NCI-H146 (cell line): ENCODE measurements around the gene RRP7A.
"Not testable (repeated sequence)": the region's sequence is repeated elsewhere in the genome, so short reads cannot be mapped to it uniquely, and the experiment has no call there.

ENCODE experiments used
- DNase-seq: peaks from one replicate; lab custom pipeline; 2025; lab: John Stamatoyannopoulos, UW

The RRP7A gene

DNA sequence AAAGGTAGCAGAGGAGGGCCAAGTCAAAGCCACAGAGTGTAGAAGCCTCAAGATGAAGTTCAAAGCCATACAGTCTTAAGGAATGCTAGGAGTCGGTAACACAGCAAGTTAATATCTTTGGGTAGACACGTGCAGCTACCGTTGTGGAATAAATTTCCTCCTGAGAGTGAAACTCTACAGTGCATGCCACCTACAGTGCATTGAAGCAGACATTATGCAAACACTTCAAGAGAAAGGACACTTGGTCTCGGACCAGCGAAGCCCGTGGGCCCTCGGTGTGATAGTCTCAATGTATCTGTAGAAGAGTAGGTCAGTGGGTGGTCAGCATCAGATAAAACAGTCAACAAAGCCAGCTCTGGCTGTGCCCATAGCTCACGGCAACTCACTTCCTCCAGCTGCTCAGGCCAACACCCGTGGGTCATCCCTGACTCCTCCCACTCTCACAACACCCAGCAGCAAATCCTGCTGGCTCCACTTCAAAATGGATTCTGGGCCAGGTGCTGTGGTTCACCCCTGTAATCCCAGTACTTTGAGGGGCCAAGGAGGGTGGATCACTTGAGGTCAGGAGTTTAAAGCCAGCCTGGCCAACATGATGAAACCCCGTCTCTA, 24.0 kb downstream of the RRP7A start:
- DNase-seq, result peak; percentile 50

- DNase-seq, result no peak
These were observed 26.2 kb downstream of the RRP7A start for GRCh38 chr22:42493393-42493792.

DNA sequence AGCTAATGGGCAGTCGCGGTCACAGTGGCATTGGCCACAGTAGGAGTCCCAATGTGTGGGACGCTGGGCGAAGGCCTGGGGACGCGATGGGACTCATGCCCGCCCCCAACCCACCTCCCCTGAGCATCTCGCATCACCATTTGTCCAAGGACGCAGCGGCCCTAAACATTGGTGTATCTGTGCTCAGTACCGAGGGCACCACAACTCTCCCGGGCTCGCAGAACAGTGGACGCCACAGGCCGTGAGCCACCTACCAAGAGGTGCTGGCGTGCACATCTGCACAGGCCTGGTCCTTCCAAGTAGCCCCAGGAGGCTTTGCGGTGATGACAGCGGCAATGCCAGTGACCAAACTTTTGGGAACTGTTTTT, 27.3 kb downstream of the RRP7A start:
- no peak for DNase-seq

GRCh38 chr22:42490243-42490832, 29.3 kb downstream of the RRP7A start:
- no peak for DNase-seq

DNA sequence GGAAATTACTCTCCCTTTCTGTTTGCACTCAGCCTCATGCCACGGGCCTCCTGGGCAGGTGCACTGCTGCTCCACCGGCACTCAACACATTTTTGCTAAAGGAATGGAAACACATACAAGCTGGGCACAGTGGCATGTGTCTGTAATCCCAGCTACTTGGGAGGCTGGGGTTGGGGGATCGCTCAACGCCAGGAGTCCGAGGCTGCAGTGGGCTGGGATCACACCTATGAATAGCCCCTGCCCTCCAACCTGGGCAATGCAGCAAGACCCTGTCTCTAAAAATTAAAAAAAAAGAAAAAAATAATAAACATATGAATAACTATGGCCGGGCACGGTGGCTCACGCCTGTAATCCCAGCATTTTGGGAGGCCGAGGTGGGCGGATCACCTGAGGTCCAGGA, 30.6 kb downstream of the RRP7A start:
- DNase-seq, result no peak

GRCh38 chr22:42484506-42484905, 35.1 kb downstream of the RRP7A start:
- no peak for DNase-seq

DNA sequence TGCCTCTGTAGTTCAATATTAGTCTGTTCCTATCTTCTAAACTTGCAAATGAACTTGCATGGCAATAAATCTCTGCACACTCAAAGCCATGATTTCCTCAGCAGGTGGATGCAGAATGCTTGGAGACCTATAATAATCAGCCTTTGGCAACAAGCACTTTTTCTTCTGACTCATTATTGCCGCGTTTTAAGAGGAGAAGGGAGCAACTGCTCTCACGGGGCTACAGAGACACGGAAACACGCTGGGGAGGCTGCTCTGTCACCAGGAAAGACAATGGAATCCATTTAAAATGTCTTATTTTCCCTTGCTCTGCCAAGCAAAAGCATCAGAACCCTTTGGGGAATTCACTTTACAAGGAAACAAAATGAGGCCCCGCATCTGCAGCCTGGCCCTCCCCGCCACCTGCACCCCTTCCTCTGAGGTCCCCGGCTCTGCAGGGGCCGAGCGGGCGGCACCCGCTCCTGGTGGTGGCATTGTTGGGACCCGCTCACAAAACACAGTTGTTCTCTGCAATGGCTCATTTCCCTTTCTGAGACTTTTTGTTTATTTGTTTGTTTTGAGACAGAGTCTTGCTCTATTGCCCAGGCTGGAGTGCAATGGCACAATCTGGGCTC, 35.9 kb downstream of the RRP7A start:
- DNase-seq, result not testable (repeated sequence)

DNA sequence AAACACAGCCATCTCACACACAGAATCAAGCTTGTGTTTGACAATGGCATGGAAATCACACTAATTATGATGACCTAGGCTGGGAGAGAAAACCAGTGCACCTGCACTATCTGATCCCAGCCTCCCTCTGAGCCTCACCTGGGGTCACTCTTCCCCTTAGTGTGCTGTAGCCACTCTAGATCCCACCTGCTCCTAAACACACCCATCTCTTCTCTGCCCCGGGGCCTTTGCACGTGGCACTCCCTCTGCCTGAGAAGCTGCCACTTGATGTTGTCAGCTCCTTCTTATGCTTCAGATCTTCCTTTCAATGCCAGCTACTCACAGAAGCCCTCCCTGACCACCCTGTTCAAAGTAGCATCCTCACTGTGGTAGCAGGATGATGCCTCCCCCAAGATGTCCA, 44.5 kb downstream of the RRP7A start:
- DNase-seq, result peak; percentile 57

DNA sequence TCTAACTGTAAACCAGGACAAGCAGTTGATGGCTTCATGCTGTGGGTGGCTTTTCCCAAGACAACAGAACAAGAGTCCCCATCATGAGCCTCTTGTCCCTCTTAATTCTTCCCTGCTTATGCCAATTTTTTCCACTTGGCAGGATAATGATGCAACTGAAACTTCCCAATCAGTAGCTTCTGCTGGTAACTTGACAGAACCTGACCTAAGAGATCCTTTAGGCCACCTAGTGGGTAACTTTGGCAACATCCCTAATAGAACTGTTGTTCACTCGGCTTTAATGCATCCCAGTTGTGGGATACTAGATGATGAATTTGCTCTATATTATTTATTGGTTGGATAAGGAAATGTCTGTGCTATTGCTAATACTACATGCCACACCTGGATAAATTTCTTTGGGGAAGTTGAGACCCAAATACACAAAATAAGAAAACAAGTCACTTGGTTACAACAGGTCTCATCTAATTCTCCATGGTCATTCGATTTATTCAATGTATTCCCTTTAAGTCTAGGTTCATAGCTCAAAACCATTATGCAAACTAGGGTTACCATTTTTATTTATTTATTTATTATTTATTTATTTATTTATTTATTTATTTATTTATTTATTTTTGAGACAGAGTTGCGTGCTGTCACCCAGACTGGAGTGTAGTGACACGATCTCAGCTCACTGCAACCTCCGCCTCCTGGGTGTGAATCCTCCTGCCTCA, 46.0 kb downstream of the RRP7A start:
- peak; percentile 43 for DNase-seq

DNA sequence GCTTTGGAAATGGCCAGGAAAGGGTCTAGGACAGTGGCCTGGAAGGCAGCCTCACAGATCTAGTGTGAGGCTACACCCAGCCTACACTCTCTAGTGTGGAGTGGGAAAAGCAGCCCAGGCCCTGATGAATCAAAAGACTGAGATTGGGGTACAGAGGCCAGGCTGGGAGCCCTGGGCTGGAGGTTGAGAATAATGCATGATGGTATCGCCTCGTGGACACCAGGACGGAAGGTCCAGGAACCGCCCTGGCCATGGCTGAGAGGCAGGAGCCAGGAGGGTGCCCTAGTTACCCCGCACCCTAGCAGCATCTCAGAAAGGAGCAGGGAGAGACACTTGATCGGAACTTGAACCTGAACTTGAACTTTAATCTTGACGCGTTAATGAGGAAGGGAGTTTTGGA, 46.9 kb downstream of the RRP7A start:
- DNase-seq, result no peak

DNA sequence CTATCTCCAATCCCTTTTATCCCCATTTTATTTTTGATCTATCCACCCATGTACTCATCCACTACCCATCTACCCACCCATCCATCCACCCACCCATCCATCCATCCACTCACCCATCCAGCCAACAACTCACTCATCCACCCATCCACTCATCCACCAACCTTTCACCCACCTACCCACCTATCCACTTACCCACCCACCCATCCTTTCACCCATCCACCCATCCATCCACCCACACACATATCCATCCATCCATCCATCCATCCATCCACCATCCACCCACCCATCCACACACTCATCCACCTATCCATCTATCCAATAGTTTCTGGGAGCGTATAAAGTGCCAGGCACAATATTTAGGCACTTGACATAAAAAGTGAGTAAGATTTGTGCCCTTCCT, 48.2 kb downstream of the RRP7A start:
- no peak for DNase-seq

DNA sequence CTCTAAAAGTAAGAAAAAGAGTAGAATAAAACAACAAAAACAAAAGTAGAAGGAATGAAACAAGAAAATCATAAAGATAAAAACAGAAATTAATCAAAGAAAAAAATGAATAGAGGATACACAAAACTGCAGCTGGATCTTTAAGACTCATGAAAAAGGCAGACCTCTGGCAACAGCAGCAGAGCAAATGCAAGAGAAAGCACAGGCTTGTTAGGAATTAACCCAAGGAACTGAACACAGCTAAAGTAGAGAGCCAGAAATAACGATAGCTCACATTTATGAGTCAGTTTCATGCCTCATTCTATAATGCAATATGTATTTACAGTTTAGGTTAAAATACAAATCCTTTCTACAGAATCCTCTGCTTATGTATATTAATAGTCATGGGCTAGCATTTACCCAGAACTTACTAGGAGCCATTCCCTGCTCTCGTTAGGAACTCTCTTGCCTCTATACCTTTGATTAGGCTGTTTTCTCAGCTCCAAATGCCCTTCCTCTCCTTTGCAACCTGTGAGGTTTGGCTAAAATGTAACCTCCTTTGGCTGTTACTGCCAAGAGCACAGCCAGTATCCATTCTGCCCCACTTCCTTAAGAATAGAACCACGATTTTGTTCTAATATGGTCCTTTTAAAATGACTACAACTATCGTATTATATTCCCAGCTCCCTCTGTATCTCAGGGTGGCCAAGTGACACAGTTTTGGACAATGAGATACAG, 49.1 kb downstream of the RRP7A start:
- DNase-seq, result no peak

DNA sequence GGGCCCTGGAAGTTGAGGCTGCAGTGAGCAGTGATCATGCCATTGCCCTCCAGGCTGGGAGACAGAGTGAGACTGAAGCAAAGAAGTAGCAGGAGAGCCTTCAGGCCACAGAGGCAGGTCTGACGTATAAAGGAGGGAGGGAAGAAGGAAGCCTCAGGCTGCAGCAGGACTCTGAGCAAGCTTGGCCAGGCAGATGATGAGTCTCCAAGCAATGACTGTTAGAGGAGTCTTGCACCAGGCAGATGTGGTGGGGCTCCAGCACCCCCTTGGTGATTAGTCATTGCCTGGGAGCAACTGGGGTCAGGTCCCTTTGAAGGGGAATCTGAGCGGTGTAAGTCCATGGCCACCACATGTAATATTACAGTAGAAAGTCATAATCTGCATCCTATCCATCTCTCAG, 50.8 kb downstream of the RRP7A start:
- DNase-seq, result no peak

DNA sequence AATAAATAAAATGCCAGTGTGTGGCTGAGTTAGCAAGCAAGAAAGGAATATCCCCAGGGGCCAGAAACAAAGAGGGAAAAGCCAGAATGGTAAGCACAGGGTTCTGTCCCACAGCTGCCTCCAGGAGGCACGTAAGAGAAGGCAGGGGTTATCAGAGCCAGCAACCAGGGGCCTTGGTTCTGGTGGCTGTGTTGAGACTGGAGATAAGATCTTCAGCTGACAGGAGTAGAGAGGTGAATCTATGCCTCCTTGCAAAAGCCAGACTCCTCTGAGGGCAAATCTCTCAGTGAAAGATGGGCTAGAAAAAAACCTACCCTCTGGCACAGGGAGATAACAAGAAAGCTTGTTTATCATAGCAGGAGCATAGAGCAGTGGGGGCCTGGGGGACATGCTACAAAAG, 57.6 kb downstream of the RRP7A start:
- DNase-seq, result peak; percentile 82

- peak; percentile 97 for DNase-seq
These were observed 58.1 kb downstream of the RRP7A start for GRCh38 chr22:42461511-42461910.
